ENCODE measurements around the gene THPO.

DNA sequence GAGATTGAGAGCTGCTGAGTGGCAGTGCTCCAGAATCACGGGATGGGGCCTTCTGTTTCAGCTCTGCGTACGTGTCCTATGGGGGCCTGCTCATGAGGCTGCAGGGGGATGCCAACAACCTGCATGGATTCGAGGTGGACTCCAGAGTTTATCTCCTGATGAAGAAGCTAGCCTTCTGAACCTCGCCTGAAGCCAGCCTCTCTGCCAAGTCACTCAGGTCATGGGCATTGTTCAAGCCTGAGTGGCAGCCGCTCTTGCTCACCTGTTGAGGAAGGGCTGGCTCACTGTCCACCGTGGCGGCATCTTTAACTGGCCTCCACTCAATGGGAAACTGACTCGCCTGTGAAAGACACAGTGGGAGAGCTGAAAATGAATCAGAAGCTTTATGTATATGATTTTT, 9.9 kb downstream of the THPO start:
- TF ChIP-seq POLR2AphosphoS5 (IDR thresholded peaks at IDR 0.05) = no peak
- TF ChIP-seq, protein P1, sequence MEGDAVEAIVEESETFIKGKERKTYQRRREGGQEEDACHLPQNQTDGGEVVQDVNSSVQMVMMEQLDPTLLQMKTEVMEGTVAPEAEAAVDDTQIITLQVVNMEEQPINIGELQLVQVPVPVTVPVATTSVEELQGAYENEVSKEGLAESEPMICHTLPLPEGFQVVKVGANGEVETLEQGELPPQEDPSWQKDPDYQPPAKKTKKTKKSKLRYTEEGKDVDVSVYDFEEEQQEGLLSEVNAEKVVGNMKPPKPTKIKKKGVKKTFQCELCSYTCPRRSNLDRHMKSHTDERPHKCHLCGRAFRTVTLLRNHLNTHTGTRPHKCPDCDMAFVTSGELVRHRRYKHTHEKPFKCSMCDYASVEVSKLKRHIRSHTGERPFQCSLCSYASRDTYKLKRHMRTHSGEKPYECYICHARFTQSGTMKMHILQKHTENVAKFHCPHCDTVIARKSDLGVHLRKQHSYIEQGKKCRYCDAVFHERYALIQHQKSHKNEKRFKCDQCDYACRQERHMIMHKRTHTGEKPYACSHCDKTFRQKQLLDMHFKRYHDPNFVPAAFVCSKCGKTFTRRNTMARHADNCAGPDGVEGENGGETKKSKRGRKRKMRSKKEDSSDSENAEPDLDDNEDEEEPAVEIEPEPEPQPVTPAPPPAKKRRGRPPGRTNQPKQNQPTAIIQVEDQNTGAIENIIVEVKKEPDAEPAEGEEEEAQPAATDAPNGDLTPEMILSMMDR (IDR thresholded peaks at IDR 0.05) = no peak

Measured in upper lobe of left lung (tissue), 4 donors.